ENCODE results near the gene MED14.
A peak's percentile ranks its signal among the peaks of the same experiment; 100 is the strongest.

MED14 gene

GRCh38 chrX:40663880-40664630 is 71.3 kb downstream of the MED14 start:
- DNase-seq (ENCODE audit: low spot score), result no peak

- no peak for DNase-seq (ENCODE audit: low spot score)
Observed at GRCh38 chrX:40663078-40663740, 72.1 kb downstream of the MED14 start.

DNA sequence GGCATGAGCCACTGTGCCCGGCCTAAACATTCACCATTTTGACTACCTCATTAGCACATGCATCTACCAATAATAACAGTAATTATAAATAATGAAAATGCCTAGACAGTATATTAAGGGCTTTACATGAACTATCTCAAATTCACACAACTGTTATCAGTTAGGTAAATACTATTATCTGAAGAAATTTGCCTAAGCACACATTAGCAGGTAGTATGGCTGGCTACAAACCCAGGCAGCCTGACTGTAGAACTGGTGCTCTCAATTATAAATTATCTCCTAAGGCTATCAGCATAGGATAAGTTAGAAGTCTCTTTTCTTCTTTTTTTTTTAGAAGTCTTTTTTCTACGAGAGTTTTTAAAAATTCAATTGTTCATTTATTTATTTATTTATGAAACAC is 73.9 kb downstream of the MED14 start:
- no peak for DNase-seq (ENCODE audit: low spot score)

DNA sequence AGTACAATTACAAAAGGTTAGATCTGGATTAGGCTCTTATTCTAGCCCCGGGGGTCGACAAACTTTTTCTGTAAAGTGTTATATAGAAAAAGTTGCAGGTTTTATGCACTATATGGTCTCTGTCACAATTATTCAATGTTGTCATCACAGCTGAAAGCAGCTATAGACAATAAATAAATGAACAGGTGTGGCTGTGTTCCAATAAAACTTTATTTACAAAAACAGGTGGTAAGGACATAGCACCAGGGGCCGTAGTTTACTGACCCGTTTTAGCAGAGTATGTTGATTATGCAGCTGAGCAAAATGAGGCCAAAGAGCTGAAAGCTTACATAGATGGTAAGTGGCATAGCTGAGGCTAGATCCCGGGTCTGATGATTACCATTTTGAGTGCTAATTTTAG is 75.0 kb downstream of the MED14 start:
- DNase-seq (ENCODE audit: low spot score), result no peak

DNA sequence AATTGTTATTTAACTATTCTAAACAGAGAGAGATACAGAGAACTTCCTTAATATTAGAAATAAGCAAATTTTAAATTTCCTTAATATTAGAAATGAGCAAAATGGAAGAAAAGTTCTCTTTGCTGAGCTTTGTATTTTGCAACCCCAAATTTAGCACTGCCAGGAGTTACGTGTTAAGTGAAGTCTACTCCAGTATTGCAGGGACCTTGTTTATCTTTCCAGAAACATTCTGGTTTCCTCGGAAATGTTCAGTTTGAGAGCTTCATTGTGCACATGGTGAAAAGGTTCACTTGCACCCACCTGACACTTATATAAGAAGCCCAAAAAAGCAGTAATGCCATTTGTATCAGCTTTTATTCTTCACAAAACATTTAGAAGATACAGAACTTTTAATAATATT is 81.8 kb downstream of the MED14 start:
- no peak for DNase-seq (ENCODE audit: low spot score)

DNA sequence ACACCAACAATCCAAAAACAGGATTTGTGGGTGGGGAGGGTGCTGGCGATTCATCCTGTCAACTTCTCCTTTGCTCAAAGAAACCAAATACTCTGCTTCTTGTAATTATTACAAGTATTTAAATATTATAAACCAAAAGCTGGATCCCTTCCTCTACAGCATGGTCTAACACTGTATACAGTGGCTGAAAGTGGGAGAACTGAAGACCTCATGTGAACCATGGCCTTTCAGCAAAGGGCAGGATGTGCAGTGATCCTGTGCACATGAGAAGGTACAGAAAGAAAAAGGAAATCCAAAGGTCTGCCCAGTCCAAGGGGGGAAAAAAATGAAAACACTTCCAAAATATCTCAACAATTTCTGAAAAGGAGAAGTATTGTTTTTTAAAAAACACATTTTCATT is 82.7 kb downstream of the MED14 start:
- DNase-seq (ENCODE audit: low spot score), result no peak

GRCh38 chrX:40651620-40652223 is 83.6 kb downstream of the MED14 start:
- DNase-seq (ENCODE audit: low spot score), result peak; percentile 81

GRCh38 chrX:40647307-40648197 is 87.8 kb downstream of the MED14 start, which contains the start of gene CXorf38:
Gene CXorf38, minus strand, starts transcription at chrX:40647561. Its CDS starts 41 bp downstream, at chrX:40647520.
- peak; percentile 96 for DNase-seq (ENCODE audit: low spot score)

DNA sequence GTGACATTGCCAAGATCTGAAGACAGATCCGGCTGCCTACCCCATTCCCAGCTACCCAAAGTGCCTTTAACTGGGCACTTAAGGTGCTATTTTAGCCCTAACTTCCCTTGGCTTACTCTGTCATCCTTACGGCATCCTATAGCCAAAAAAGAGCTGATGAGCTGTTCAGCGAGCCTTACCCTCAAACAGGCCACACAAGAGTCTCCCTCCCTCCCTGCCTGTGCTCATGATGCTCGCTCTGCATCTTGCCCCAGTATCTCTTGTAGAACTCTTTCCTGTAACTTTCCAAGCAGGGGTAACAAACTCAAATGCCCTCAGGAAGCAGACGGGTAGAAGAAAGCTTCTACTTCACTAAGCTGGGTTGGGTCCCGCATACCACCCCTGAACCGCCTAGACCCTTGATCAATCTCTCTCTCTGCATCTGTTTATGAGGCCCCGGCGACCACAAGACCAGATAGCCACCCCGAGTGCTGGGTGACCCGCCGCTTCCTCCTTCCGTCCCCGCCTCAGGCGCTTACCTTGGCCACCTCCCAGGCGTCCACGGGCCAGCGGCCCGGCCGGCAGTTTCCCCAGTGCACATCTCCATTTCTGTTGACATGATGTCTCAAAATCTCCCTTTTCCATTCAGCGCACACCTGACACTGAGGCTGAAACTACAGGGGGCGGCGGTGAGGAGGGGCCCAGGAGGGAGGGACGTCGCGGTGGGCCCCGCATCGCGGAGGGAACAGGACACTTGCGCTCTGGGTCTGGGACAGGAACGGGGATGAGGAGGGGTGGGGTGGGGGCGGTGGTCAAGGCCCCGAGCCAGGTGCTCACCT is 88.6 kb downstream of the MED14 start:
- peak; percentile 20 for DNase-seq (ENCODE audit: low spot score)

DNA sequence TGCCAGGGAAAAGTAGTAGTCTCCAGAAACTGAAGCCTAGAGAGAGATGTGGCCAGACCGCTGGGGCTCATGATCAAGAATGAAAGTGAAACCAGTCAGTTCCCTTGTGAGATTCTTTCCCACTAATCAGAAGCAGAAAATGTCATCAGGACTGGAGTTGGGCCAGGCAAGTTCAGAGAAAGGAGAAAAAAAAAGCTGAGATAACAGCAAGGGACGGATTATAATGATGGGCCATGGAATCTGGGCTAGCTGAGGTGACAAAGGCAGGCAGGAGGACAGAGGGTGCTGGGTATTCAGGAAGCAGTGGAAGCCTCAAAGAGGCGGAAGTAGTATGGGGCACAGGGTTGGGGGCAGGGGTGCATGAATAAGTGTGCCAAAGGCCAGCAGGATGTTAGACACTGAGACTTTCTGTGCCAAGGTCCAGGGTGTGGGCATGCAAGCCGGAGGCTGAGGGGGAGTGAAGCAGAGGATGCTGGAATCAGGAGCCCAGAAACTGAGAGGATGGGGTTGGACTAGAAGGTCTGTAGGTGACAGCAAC is 90.5 kb downstream of the MED14 start:
- peak; percentile 67 for DNase-seq (ENCODE audit: low spot score)

- no peak for DNase-seq (ENCODE audit: low spot score)
Observed at GRCh38 chrX:40644176-40644575, 91.2 kb downstream of the MED14 start.

- no peak for DNase-seq (ENCODE audit: low spot score)
Observed at GRCh38 chrX:40637687-40638086, 97.7 kb downstream of the MED14 start.

DNA sequence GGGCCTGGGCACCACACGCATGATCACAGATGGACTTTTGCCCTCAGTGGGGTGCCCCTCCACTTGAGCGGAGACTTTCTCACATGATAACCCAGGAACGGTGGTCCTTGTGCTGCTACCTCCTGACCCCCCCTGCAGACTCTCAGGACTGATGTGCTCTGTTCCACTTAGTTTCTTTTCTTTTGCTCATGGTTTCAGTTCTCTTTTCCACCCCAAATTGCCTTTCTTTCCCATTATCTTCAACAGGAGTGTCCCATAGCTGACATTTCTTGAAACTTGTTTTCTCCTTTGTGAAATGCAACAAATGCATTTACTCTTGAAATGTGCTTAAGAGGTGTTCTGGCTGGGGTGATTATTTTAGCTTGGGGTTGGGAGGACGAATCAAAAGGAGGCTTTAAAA is 103.1 kb downstream of the MED14 start:
- DNase-seq (ENCODE audit: low spot score), result no peak

GRCh38 chrX:40628506-40628905 is 106.8 kb downstream of the MED14 start:
- no peak for DNase-seq (ENCODE audit: low spot score)

- DNase-seq (ENCODE audit: low spot score), result no peak
Observed at GRCh38 chrX:40625294-40625693, 110.0 kb downstream of the MED14 start.

DNA sequence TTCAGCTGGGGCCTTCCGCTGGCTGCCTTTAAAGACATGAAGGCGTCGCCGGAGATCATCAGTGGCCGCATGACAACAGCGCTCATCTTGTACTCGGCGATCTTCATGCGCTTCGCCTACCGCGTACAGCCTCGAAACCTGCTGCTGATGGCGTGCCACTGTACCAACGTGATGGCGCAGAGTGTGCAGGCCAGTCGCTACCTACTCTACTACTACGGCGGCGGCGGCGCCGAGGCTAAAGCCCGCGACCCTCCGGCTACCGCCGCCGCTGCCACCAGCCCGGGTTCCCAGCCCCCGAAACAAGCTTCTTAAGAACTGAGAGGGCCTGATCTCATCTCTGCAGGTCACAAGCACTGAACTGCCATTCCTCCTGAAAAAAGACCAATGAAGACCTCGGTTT is 111.7 kb downstream of the MED14 start:
- no peak for DNase-seq (ENCODE audit: low spot score)

DNA sequence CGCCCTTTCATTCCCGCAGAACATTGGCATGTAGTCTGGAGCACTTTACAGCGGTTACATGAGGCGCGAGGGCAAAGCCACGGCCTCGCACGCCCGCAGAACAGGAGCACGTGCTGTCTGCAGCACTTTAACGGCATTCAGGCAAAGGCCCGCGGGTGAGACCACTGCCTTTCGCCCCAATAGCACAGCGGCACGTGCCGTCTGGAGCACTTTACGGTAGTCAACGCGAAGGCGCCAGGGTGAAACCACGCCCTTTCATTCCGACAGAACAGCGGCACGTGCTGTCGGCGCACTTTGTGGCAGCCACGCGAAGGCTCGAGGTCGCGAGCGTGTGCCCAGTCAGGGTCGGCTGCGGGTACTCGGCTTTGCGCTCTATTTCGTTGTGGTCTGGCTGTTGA is 112.2 kb downstream of the MED14 start, which contains the start of gene MPC1L:
Gene MPC1L (plus strand): TSS at position 290 of the 398 bp plus-strand sequence. CDS start 138 bp downstream, outside the sequence.
- DNase-seq (ENCODE audit: low spot score), result no peak

- DNase-seq (ENCODE audit: low spot score), result no peak
Observed at GRCh38 chrX:40622479-40623138, 112.7 kb downstream of the MED14 start.

DNA sequence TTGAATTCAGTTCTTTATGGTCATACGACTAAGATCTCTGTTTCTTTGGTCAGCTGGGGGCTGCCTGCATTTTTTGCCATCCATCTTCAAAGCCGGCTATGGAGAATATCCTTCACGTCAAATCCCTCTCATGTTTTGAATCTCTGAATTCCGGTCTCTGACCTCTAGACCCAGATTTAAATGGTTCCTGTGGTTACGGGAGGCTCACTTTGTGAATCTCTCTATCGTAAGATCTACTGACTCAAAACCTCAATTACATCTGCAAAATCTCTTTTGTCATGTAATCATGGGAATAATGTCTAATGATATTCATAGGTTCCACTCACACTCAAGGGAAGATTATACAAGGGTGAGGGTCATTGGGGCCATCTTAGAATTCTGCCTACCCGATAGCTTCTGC is 117.8 kb downstream of the MED14 start:
- no peak for DNase-seq (ENCODE audit: low spot score)

- DNase-seq (ENCODE audit: low spot score), result no peak
Observed at GRCh38 chrX:40615976-40616375, 119.4 kb downstream of the MED14 start.
